ENCODE data around the gene CERS3. TPM values are rescaled to one million over a fixed set of nuclear protein-coding genes. Genes with fewer than 3 reads are reported as not detected.

CERS3 gene
- total and polyA plus RNA-seq, 2 experiments from 2014 or later = not detected

GRCh38 chr15:100531823-100532327 lies 3.1 kb upstream of the CERS3 start:
- H3K27ac ChIP-seq = no peak overlapping the region
- no peaks in the 10 kb centered on the region for H3K36me3 ChIP-seq
- H3K27me3 ChIP-seq = no peaks in the 10 kb centered on the region
- no peak for TF ChIP-seq CTCF (IDR thresholded peaks at IDR 0.05; ENCODE audit: low read depth, low read length)
- H3K4me3 ChIP-seq = no peak overlapping the region
- DNase-seq (ENCODE audit: low read depth in 1 of 2, low spot score in 1 of 2) = no peak
- no peaks in the 10 kb centered on the region for H3K9me3 ChIP-seq (ENCODE audit: low read depth)
- no peaks in the 10 kb centered on the region for H3K4me1 ChIP-seq (ENCODE audit: low read depth)

GRCh38 chr15:100531204-100531603 lies 2.5 kb upstream of the CERS3 start:
- H3K4me3 ChIP-seq = no peak overlapping the region
- no peak overlapping the region for H3K27ac ChIP-seq
- no peak for DNase-seq (ENCODE audit: low read depth in 1 of 2, low spot score in 1 of 2)
- no peaks in the 10 kb centered on the region for H3K27me3 ChIP-seq
- no peaks in the 10 kb centered on the region for H3K4me1 ChIP-seq (ENCODE audit: low read depth)
- no peaks in the 10 kb centered on the region for H3K9me3 ChIP-seq (ENCODE audit: low read depth)
- TF ChIP-seq CTCF (IDR thresholded peaks at IDR 0.05; ENCODE audit: low read depth, low read length) = no peak
- no peaks in the 10 kb centered on the region for H3K36me3 ChIP-seq

GRCh38 chr15:100529556-100529955 lies 806 bp upstream of the CERS3 start:
- no peaks in the 10 kb centered on the region for H3K4me1 ChIP-seq (ENCODE audit: low read depth)
- no peak for TF ChIP-seq CTCF (IDR thresholded peaks at IDR 0.05; ENCODE audit: low read depth, low read length)
- no peaks in the 10 kb centered on the region for H3K9me3 ChIP-seq (ENCODE audit: low read depth)
- H3K4me3 ChIP-seq = no peak overlapping the region
- no peak for DNase-seq (ENCODE audit: low read depth in 1 of 2, low spot score in 1 of 2)
- no peak overlapping the region for H3K27ac ChIP-seq
- no peaks in the 10 kb centered on the region for H3K36me3 ChIP-seq
- H3K27me3 ChIP-seq = no peaks in the 10 kb centered on the region

- peak in 1 of 2 donors; percentile 28 for DNase-seq (ENCODE audit: low read depth in 1 of 2, low spot score in 1 of 2)
- Histone ChIP-seq H3K36me3 (no peaks in the 10 kb centered on the region), H3K4me1 (ENCODE audit: low read depth) (no peaks in the 10 kb centered on the region), H3K4me3 (no peak overlapping the region), H3K27me3 (no peaks in the 10 kb centered on the region), H3K27ac (no peak overlapping the region), H3K9me3 (ENCODE audit: low read depth) (no peaks in the 10 kb centered on the region)
- TF ChIP-seq CTCF (IDR thresholded peaks at IDR 0.05; ENCODE audit: low read depth, low read length) = no peak
Measured at GRCh38 chr15:100526027-100526481, 2.7 kb downstream of the CERS3 start.

GRCh38 chr15:100525436-100525835 lies 3.3 kb downstream of the CERS3 start:
- Histone ChIP-seq H3K4me3 (no peak overlapping the region), H3K27ac (no peak overlapping the region), H3K27me3 (no peaks in the 10 kb centered on the region), H3K9me3 (ENCODE audit: low read depth) (no peaks in the 10 kb centered on the region), H3K36me3 (no peaks in the 10 kb centered on the region), H3K4me1 (ENCODE audit: low read depth) (no peaks in the 10 kb centered on the region)
- TF ChIP-seq CTCF (IDR thresholded peaks at IDR 0.05; ENCODE audit: low read depth, low read length) = no peak
- no peak for DNase-seq (ENCODE audit: low read depth in 1 of 2, low spot score in 1 of 2)

GRCh38 chr15:100524326-100524725 lies 4.4 kb downstream of the CERS3 start:
- Histone ChIP-seq H3K4me1 (ENCODE audit: low read depth) (no peaks in the 10 kb centered on the region), H3K9me3 (ENCODE audit: low read depth) (no peaks in the 10 kb centered on the region), H3K27ac (no peak overlapping the region), H3K27me3 (no peaks in the 10 kb centered on the region), H3K4me3 (no peak overlapping the region), H3K36me3 (no peaks in the 10 kb centered on the region)
- no peak for DNase-seq (ENCODE audit: low read depth in 1 of 2, low spot score in 1 of 2)
- no peak for TF ChIP-seq CTCF (IDR thresholded peaks at IDR 0.05; ENCODE audit: low read depth, low read length)

Data from cardiac muscle cell (in vitro differentiated cells and primary cell).